ENCODE data around the gene CD52. TPM values are rescaled to one million over a fixed set of nuclear protein-coding genes. Genes with fewer than 3 reads are reported as not detected.

CD52 gene
- total RNA-seq, 4 donors from 2014 or later = 7.8 TPM; not detected in 3

GRCh38 chr1:26335774-26336476 lies 18.2 kb downstream of the CD52 start:
- TF ChIP-seq CTCF (IDR thresholded peaks at IDR 0.05) (no peak), POLR2A (IDR thresholded peaks at IDR 0.05) (no peak)
- intact Hi-C loops (cut with DNase I; ENCODE audit: low total_unique reads) = no loop called here
- H3K27me3 ChIP-seq = peaks cover 5 to 20% of the 10 kb centered on the region in 2 donors
- H3K36me3 ChIP-seq = no peaks in the 10 kb centered on the region
- DNase-seq = peak in 1 of 2 donors; percentile 47
- peaks cover 0 to 9% of the 10 kb centered on the region in 2 donors for H3K4me1 ChIP-seq
- peak overlapping the region; percentile 3 to 31 for H3K4me3 ChIP-seq
- H3K9me3 ChIP-seq = no peaks in the 10 kb centered on the region
- H3K27ac ChIP-seq = no peak overlapping the region

GRCh38 chr1:26336477-26337205 lies 18.9 kb downstream of the CD52 start:
- no peak overlapping the region for H3K27ac ChIP-seq
- intact Hi-C loops (cut with DNase I; ENCODE audit: low total_unique reads) = no loop called here
- no peaks in the 10 kb centered on the region for H3K36me3 ChIP-seq
- H3K4me1 ChIP-seq = peaks cover 0 to 9% of the 10 kb centered on the region in 2 donors
- H3K27me3 ChIP-seq = peaks cover 5 to 20% of the 10 kb centered on the region in 2 donors
- H3K9me3 ChIP-seq = no peaks in the 10 kb centered on the region
- peak overlapping the region; percentile 3 to 31 for H3K4me3 ChIP-seq
- TF ChIP-seq CTCF (IDR thresholded peaks at IDR 0.05) = no peak
- no peak for TF ChIP-seq POLR2A (IDR thresholded peaks at IDR 0.05)
- DNase-seq = peak in 1 of 2 donors; percentile 42

- no peaks in the 10 kb centered on the region for H3K9me3 ChIP-seq
- H3K27me3 ChIP-seq = peaks cover 5 to 20% of the 10 kb centered on the region in 2 donors
Observed at GRCh38 chr1:26337206-26337535, 19.4 kb downstream of the CD52 start.

GRCh38 chr1:26337625-26338024 lies 19.9 kb downstream of the CD52 start:
- TF ChIP-seq POLR2A (IDR thresholded peaks at IDR 0.05) (no peak), CTCF (IDR thresholded peaks at IDR 0.05) (no peak)
- peaks cover 0 to 9% of the 10 kb centered on the region in 2 donors for H3K4me1 ChIP-seq
- peaks cover 5 to 20% of the 10 kb centered on the region in 2 donors for H3K27me3 ChIP-seq
- no peaks in the 10 kb centered on the region for H3K9me3 ChIP-seq
- no peak for DNase-seq
- H3K36me3 ChIP-seq = no peaks in the 10 kb centered on the region
- H3K4me3 ChIP-seq = no peak overlapping the region
- intact Hi-C loops (cut with DNase I; ENCODE audit: low total_unique reads) = no loop called here
- H3K27ac ChIP-seq = no peak overlapping the region

More at GRCh38 chr1:26337206-26337535, 19.4 kb downstream of the CD52 start:
- Histone ChIP-seq H3K4me1 (peaks cover 0 to 9% of the 10 kb centered on the region in 2 donors), H3K36me3 (no peaks in the 10 kb centered on the region), H3K4me3 (no peak overlapping the region), H3K27ac (no peak overlapping the region)
- no peak for DNase-seq
- TF ChIP-seq POLR2A (IDR thresholded peaks at IDR 0.05) (no peak), CTCF (IDR thresholded peaks at IDR 0.05) (no peak)
- intact Hi-C loops (cut with DNase I; ENCODE audit: low total_unique reads) = no loop called here

- no peak overlapping the region for H3K27ac ChIP-seq
- peaks cover 0 to 9% of the 10 kb centered on the region in 2 donors for H3K4me1 ChIP-seq
- no peak for DNase-seq
- TF ChIP-seq POLR2A (IDR thresholded peaks at IDR 0.05) (no peak), CTCF (IDR thresholded peaks at IDR 0.05) (no peak)
- H3K36me3 ChIP-seq = no peaks in the 10 kb centered on the region
- no peaks in the 10 kb centered on the region for H3K9me3 ChIP-seq
- H3K4me3 ChIP-seq = no peak overlapping the region
- intact Hi-C loops (cut with DNase I; ENCODE audit: low total_unique reads) = no loop called here
- H3K27me3 ChIP-seq = peaks cover 5 to 20% of the 10 kb centered on the region in 2 donors
Observed at GRCh38 chr1:26338670-26339069, 20.9 kb downstream of the CD52 start.

All from uterus (tissue), 4 donors.